Measurements from ENCODE around the gene TFCP2. TPM values are rescaled to one million over a fixed set of nuclear protein-coding genes. Genes with fewer than 3 reads are reported as not detected.

TFCP2 gene
- total and polyA plus RNA-seq, 2 of the 13 experiments (the other 11 are each of a cell fraction or from before 2014, with no cell fraction given): 7.6 to 10.0 TPM

DNA sequence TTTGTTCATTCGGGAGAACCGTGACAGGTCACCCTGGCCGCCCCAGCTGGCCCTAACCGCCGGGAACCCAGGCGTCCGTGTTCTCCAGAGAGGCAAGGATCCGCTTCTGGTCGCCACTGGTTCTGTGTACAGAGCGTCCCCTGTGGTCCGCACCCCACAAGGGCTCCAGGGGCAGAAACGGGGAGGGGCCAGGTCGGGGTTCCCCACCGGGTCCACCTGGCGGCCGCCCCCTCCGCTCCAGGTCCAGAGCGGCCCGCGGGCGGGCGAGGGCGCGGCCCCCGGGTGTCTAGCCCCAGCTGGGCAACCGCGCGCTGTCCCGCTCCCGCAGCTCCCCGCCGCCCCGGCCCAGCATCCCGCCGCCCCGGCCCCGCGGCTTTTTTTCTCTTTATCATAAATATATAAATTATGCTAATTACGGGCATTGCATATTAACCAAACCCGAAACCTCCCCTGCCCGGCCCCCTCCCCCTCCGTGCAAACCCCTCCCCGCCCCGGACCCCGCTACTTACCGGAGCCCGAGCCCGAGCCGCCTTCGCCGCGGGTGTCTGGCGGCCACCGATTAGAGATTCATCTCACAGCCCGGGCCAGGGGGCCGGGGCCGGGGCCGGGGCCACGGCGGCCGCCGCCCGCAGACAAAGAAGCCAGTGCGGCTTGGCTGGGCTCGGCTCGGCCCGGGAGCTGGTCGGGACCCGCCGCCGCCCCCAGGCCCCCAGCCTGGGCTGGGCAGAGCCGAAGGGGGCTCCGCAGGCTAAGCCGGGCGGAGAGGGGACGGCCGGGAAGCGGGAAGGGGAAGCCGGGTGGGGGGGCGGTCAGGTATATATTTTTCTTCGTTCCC, 44.4 kb upstream of the TFCP2 start (continued):
- no peak for TF ChIP-seq ZNF432 (CRISPR knock-in tag; IDR thresholded peaks at IDR 0.05; ENCODE audit: borderline replicate concordance)
- TF ChIP-seq, protein P1, sequence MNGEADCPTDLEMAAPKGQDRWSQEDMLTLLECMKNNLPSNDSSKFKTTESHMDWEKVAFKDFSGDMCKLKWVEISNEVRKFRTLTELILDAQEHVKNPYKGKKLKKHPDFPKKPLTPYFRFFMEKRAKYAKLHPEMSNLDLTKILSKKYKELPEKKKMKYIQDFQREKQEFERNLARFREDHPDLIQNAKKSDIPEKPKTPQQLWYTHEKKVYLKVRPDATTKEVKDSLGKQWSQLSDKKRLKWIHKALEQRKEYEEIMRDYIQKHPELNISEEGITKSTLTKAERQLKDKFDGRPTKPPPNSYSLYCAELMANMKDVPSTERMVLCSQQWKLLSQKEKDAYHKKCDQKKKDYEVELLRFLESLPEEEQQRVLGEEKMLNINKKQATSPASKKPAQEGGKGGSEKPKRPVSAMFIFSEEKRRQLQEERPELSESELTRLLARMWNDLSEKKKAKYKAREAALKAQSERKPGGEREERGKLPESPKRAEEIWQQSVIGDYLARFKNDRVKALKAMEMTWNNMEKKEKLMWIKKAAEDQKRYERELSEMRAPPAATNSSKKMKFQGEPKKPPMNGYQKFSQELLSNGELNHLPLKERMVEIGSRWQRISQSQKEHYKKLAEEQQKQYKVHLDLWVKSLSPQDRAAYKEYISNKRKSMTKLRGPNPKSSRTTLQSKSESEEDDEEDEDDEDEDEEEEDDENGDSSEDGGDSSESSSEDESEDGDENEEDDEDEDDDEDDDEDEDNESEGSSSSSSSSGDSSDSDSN (CRISPR knock-in tag; IDR thresholded peaks at IDR 0.05): no peak; the same call in 1 of the 2 replicates
- TF ChIP-seq SP2 (CRISPR knock-in tag; IDR thresholded peaks at IDR 0.05): no peak
- TF ChIP-seq ZNF552 (CRISPR knock-in tag; IDR thresholded peaks at IDR 0.05; ENCODE audit: borderline replicate concordance): no peak
- TF ChIP-seq NR2F6 (IDR thresholded peaks at IDR 0.05): no peak
- TF ChIP-seq NR2F6 (CRISPR knock-in tag; IDR thresholded peaks at IDR 0.05): no peak
- no peak for TF ChIP-seq ATM (IDR thresholded peaks at IDR 0.05; ENCODE audit: borderline replicate concordance)
- TF ChIP-seq KLF15 (CRISPR knock-in tag; IDR thresholded peaks at IDR 0.05; ENCODE audit: borderline replicate concordance): no peak
- TF ChIP-seq, protein P2, sequence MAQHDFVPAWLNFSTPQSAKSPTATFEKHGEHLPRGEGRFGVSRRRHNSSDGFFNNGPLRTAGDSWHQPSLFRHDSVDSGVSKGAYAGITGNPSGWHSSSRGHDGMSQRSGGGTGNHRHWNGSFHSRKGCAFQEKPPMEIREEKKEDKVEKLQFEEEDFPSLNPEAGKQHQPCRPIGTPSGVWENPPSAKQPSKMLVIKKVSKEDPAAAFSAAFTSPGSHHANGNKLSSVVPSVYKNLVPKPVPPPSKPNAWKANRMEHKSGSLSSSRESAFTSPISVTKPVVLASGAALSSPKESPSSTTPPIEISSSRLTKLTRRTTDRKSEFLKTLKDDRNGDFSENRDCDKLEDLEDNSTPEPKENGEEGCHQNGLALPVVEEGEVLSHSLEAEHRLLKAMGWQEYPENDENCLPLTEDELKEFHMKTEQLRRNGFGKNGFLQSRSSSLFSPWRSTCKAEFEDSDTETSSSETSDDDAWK (CRISPR knock-in tag; IDR thresholded peaks at IDR 0.05): no peak
- TF ChIP-seq ZNF776 (CRISPR knock-in tag; IDR thresholded peaks at IDR 0.05): no peak
- TF ChIP-seq U2AF2 (IDR thresholded peaks at IDR 0.05; ENCODE audit: low read depth, low read length): no peak
- peak; percentile 52; the same call in 1 of the 2 replicates for TF ChIP-seq ZBTB7B (CRISPR knock-in tag; IDR thresholded peaks at IDR 0.05)
- TF ChIP-seq FOXA1 (IDR thresholded peaks at IDR 0.05): no peak
- TF ChIP-seq FOXA1 (CRISPR knock-in tag; IDR thresholded peaks at IDR 0.05): peak; percentile 21; the same call in 1 of the 2 replicates
- TF ChIP-seq STAG1 (CRISPR knock-in tag; IDR thresholded peaks at IDR 0.05): 0 out of 2 replicates have a peak, but pooled peaks have one; percentile 10
- TF ChIP-seq ZNF501 (CRISPR knock-in tag; IDR thresholded peaks at IDR 0.05): peak; percentile 34; the same call in 1 of the 2 replicates
- TF ChIP-seq MAZ (IDR thresholded peaks at IDR 0.05; ENCODE audit: borderline replicate concordance, low read depth, low read length): no peak
- TF ChIP-seq MAZ (CRISPR knock-in tag; IDR thresholded peaks at IDR 0.05; ENCODE audit: low read depth): 0 out of 2 replicates have a peak, but pooled peaks have one; percentile 31

Data from HepG2 (cell line).